Right cardiac atrium (tissue), 5 donors: ENCODE measurements around the gene MEGF9. TPM values are rescaled to one million over a fixed set of nuclear protein-coding genes. Genes with fewer than 3 reads are reported as not detected.

Source experiments
- ATAC-seq, 2 donors: fragments of 200-7000 bp; cut with Tn5 transposase; one replicate each; pipeline versions ENCODE4 v1.8.0 to v1.9.1; 2020; ENCODE audit warnings: moderate library complexity in 2 of 2, mild to moderate bottlenecking in 1 of 2
- DNase-seq, 3 donors: peaks; one replicate each; pipeline ENCODE4 v3.0.0-alpha.2; 2020
- H3K27ac ChIP-seq: one replicate; pipeline ENCODE4 v1.5.1; 2013; ENCODE audit warnings: mild to moderate bottlenecking, low read length, control low read depth, moderate library complexity
- H3K27me3 ChIP-seq: one replicate; pipeline ENCODE4 v1.6.1; 2013; ENCODE audit not compliant: control insufficient read depth, insufficient read depth
- H3K4me1 ChIP-seq: one replicate; pipeline ENCODE4 v1.6.1; 2013; ENCODE audit warnings: low read length; ENCODE audit not compliant: control insufficient read depth, insufficient read depth
- H3K4me3 ChIP-seq: one replicate; pipeline ENCODE4 v1.5.1; 2013; ENCODE audit warnings: low read length, control low read depth
- H3K9me3 ChIP-seq: one replicate; pipeline ENCODE4 v1.6.1; 2013; ENCODE audit warnings: low read length; ENCODE audit not compliant: control insufficient read depth
- WGBS: extraction: QIAGEN DNeasy Blood & Tissue Kit; methylation state at CpG from one replicate; pipeline ENCODE4 v1.1.7; 2013; 5-methylcytosine and 5-hydroxymethylcytosine counted together
- intact Hi-C, 4 donors: fragments of 100-400 bp; cut with DNase I; formaldehyde crosslinking; loops; one replicate each; pipeline versions ENCODE4 v1.11.0 to v1.14.0; 2022 to 2023
- polyA plus RNA-seq: library from polyadenylated mRNA; stranded (reverse); fragments of 200-250 nt; gene quantifications from one replicate; pipeline ENCODE4 v1.2.3, GENCODE V29; 2013
- total RNA-seq, 4 donors: library from RNA; stranded (reverse); fragmentation: NEBNext Ultra II Directional; extraction: Animal tissue kit (Norgen Biotek cat#: 25700); gene quantifications; one replicate each; pipeline ENCODE4 v1.2.1, GENCODE V29; 2021
- donor health status: healthy with polysubstance abuse.
- donor health status: DM: no; HTN: yes; CAD: no.
- donor health status: DM: no; HTN: no; CAD: no.
- donor health status: DM: no; HTN: yes; CAD: no; lungs with severe emphysema.
- donor health status: DM: yes; HTN: yes; CAD: no.

The MEGF9 gene
- total and polyA plus RNA-seq, 5 donors: 6.2 to 15.1 (median 12.8) TPM

DNA sequence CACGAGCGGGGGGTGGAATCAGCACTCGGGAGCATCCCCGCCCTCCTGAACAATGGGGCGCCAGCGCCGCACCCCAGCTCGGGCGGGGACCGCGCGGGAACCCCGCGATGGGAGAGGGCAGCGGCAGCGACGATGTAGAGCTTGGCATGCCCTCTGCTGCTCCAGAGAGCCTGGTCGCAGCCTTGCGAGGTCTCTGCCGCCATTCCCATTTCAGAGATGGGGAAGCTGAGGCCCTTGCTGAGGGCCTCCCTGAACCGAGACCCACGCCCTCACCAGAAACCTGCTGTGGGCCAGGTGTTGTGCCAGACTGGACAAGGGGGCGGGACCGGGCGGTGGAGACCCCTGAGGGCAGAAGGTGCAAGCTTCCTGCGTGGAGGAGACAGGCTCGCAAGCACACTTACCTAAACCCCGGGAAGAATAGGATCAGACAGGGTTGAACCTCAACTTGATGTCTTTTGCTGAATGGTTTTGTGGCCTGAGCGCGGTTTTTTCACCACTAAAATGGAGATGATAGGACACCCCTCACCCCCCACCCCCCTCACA lies 647 bp upstream of the MEGF9 start:
- Histone ChIP-seq H3K4me3 (peak overlapping the region; percentile 85), H3K9me3 (no peaks in the 10 kb centered on the region), H3K27me3 (no peaks in the 10 kb centered on the region), H3K27ac (peak overlapping the region; percentile 16), H3K4me1 (no peaks in the 10 kb centered on the region)
- 10% methylated on average over 30 of the region's 30 CpGs for WGBS
- DNase-seq: no peak
- intact Hi-C loops: no loop called here
- ATAC-seq: peak in 1 of 2 donors; percentile 1

DNA sequence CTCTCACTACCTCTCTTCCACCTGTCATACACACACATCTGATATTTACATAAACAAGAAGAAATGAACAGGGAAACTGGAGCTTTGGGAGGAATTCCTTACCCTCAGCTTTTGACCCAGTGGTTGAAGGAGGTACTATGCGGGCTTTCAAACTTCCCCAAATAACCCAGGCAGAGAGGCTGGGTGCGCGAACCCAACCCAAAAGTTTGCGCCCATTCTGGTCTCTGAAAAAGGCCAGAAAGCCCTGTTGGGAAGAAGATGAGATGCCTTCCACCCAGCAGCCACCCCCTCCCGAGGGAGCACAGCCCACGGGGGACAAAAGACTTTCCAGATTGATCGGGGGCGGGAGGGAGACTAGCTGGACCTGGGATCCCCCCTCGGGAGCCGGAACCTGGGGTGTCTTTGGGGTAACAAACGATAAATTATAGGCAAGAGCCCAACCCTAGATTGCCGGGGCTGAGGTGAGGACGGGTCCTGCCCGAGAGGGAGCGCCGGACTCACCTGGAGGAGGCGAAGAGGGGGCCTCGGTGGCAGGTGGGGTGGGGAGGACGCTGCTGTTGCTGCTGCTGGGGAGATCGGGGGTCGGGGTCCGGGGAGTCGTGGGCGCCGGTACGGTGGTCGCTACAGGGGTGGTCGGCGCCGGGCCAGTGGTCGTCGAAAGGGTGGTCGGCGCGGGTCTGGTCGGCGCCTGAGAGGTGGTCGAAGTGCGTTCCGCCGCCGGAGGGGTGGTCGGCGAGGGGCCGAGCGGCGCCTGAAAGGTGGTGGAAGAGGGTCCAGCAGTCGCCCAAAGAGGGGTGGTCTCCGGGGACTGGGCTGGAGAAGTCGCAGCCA lies 798 bp downstream of the MEGF9 start:
- no peak for ATAC-seq
- peak overlapping the region; percentile 85 for H3K4me3 ChIP-seq
- DNase-seq: peak; percentile 48 to 77 (median 74)
- H3K9me3 ChIP-seq: no peaks in the 10 kb centered on the region
- intact Hi-C loops: no loop called here
- WGBS: 3% methylated on average over 50 of the region's 50 CpGs
- no peaks in the 10 kb centered on the region for H3K27me3 ChIP-seq
- no peaks in the 10 kb centered on the region for H3K4me1 ChIP-seq
- H3K27ac ChIP-seq: peak overlapping the region; percentile 2

- no peaks in the 10 kb centered on the region for H3K27me3 ChIP-seq
- no peak for DNase-seq
- H3K9me3 ChIP-seq: no peaks in the 10 kb centered on the region
- WGBS: 37% methylated on average over 4 of the region's 4 CpGs
- ATAC-seq: no peak
- intact Hi-C loops: no loop called here
- no peaks in the 10 kb centered on the region for H3K4me1 ChIP-seq
- peak overlapping the region; percentile 85 for H3K4me3 ChIP-seq
- no peak overlapping the region for H3K27ac ChIP-seq
These were observed 1.7 kb downstream of the MEGF9 start for GRCh38 chr9:120712539-120713031.

GRCh38 chr9:120711841-120712538 lies 2.3 kb downstream of the MEGF9 start:
- 56% methylated on average over 5 of the region's 5 CpGs for WGBS
- no peaks in the 10 kb centered on the region for H3K27me3 ChIP-seq
- H3K4me3 ChIP-seq: peak overlapping the region; percentile 85
- H3K4me1 ChIP-seq: no peaks in the 10 kb centered on the region
- H3K27ac ChIP-seq: peak overlapping the region; percentile 36
- H3K9me3 ChIP-seq: no peaks in the 10 kb centered on the region
- DNase-seq (no peak), ATAC-seq (no peak)
- intact Hi-C loops: no loop called here

DNA sequence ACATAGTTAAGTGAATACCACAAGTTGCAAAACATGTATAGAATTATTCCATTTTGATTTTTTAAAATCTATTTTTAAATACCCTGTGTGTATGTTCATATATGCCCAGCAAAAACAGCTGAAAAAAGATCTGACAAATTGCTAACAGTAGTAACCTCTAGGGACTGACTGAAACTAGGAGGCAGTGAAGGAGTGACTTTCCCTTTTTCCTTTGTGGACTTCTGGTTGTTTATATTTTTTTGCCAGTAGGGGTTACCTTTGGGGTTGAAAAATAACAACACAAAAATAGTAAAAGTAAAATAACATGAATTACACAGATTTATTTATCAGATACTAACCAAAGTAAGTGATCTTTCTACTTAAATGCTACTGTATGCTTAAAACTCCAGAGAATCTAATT lies 2.9 kb downstream of the MEGF9 start:
- no peak overlapping the region for H3K27ac ChIP-seq
- H3K4me1 ChIP-seq: no peaks in the 10 kb centered on the region
- no peak for ATAC-seq
- H3K27me3 ChIP-seq: no peaks in the 10 kb centered on the region
- H3K4me3 ChIP-seq: no peak overlapping the region
- no peak for DNase-seq
- intact Hi-C loops: no loop called here
- no peaks in the 10 kb centered on the region for H3K9me3 ChIP-seq

GRCh38 chr9:120710110-120710981 lies 3.9 kb downstream of the MEGF9 start:
- WGBS: 66% methylated on average over 10 of the region's 10 CpGs
- Histone ChIP-seq H3K9me3 (no peaks in the 10 kb centered on the region), H3K4me3 (peak overlapping the region; percentile 31), H3K27me3 (no peaks in the 10 kb centered on the region), H3K4me1 (no peaks in the 10 kb centered on the region), H3K27ac (peak overlapping the region; percentile 50)
- DNase-seq: no peak
- ATAC-seq: no peak
- intact Hi-C loops: no loop called here

- no peaks in the 10 kb centered on the region for H3K27me3 ChIP-seq
- intact Hi-C loops: no loop called here
- H3K4me1 ChIP-seq: no peaks in the 10 kb centered on the region
- ATAC-seq: no peak
- 94% methylated on average over 6 of the region's 6 CpGs for WGBS
- no peaks in the 10 kb centered on the region for H3K9me3 ChIP-seq
- H3K27ac ChIP-seq: peak overlapping the region; percentile 26
- no peak for DNase-seq
- no peak overlapping the region for H3K4me3 ChIP-seq
These were observed 5.6 kb downstream of the MEGF9 start for GRCh38 chr9:120708526-120709224.

- no peak overlapping the region for H3K4me3 ChIP-seq
- H3K27me3 ChIP-seq: no peaks in the 10 kb centered on the region
- no peaks in the 10 kb centered on the region for H3K4me1 ChIP-seq
- WGBS: 92% methylated on average over 2 of the region's 2 CpGs
- DNase-seq (no peak), ATAC-seq (no peak)
- H3K9me3 ChIP-seq: no peaks in the 10 kb centered on the region
- intact Hi-C loops: no loop called here
- H3K27ac ChIP-seq: no peak overlapping the region
These were observed 7.1 kb downstream of the MEGF9 start for GRCh38 chr9:120707170-120707569.

DNA sequence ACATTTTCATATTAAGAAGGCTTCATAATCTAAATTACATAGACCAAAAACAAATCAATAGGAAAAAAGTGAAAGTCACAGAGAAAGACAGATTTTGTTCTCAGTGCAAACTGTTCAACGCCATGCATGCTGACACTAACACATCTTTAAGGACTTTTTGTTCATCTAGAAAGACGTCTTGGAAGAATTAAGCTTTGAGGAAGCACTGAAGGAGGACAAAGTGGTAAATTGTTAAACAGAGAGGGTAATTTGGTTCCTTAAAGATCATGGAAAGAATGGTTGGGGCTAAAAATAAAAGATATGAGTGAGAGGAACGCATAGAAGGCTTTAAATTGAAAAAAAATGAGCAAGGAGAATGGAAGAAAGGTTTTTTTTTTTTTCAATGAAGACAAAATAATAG lies 9.1 kb downstream of the MEGF9 start:
- intact Hi-C loops: no loop called here
- H3K9me3 ChIP-seq: no peaks in the 10 kb centered on the region
- no peak overlapping the region for H3K4me3 ChIP-seq
- no peak overlapping the region for H3K27ac ChIP-seq
- DNase-seq (no peak), ATAC-seq (no peak)
- 49% methylated on average over 3 of the region's 3 CpGs for WGBS
- no peaks in the 10 kb centered on the region for H3K4me1 ChIP-seq
- no peaks in the 10 kb centered on the region for H3K27me3 ChIP-seq

- 99% methylated on average over 1 of the region's 1 CpG for WGBS
- H3K27me3 ChIP-seq: no peaks in the 10 kb centered on the region
- no peak for DNase-seq
- H3K4me1 ChIP-seq: no peaks in the 10 kb centered on the region
- no peak overlapping the region for H3K4me3 ChIP-seq
- ATAC-seq: no peak
- no peak overlapping the region for H3K27ac ChIP-seq
- intact Hi-C loops: no loop called here
- H3K9me3 ChIP-seq: no peaks in the 10 kb centered on the region
These were observed 12.2 kb downstream of the MEGF9 start for GRCh38 chr9:120702075-120702474.
